Mucosa of stomach (tissue), 1 donor: Measurements from ENCODE around the gene FER.

Experiments used
- H3K27me3 ChIP-seq: one replicate; pipeline ENCODE4 v1.7.0; 2013; ENCODE audit warnings: mild to moderate bottlenecking, low read length; ENCODE audit not compliant: control insufficient read depth, insufficient read depth
- H3K36me3 ChIP-seq: one replicate; pipeline ENCODE4 v1.7.0; 2013; ENCODE audit warnings: low read length; ENCODE audit not compliant: control insufficient read depth, insufficient read depth
- H3K4me1 ChIP-seq: one replicate; pipeline ENCODE4 v1.7.0; 2013; ENCODE audit warnings: mild to moderate bottlenecking, low read length; ENCODE audit not compliant: control insufficient read depth, insufficient read depth
- H3K4me3 ChIP-seq: one replicate; pipeline ENCODE4 v1.7.0; 2013; ENCODE audit warnings: low read length
- H3K9ac ChIP-seq: one replicate; pipeline ENCODE4 v1.7.0; 2013; ENCODE audit warnings: mild to moderate bottlenecking, low read length, moderate library complexity
- H3K9me3 ChIP-seq: one replicate; pipeline ENCODE4 v1.7.0; 2013; ENCODE audit warnings: mild to moderate bottlenecking, low read length, moderate library complexity; ENCODE audit not compliant: control insufficient read depth
- donor health status: Pancreatic carcinoma.

FER gene

GRCh38 chr5:109125755-109126429 lies 378.2 kb downstream of the FER start:
- Histone ChIP-seq H3K36me3 (no peaks in the 10 kb centered on the region), H3K27me3 (no peaks in the 10 kb centered on the region), H3K4me1 (no peaks in the 10 kb centered on the region)

GRCh38 chr5:109126481-109126880 lies 378.8 kb downstream of the FER start:
- Histone ChIP-seq H3K9ac (no peak overlapping the region), H3K4me3 (no peak overlapping the region), H3K4me1 (no peaks in the 10 kb centered on the region), H3K27me3 (no peaks in the 10 kb centered on the region), H3K9me3 (no peaks in the 10 kb centered on the region), H3K36me3 (no peaks in the 10 kb centered on the region)

More at GRCh38 chr5:109125755-109126429, 378.2 kb downstream of the FER start:
- H3K4me3 ChIP-seq, result no peak overlapping the region
- H3K9me3 ChIP-seq, result no peaks in the 10 kb centered on the region
- no peak overlapping the region for H3K9ac ChIP-seq

- Histone ChIP-seq H3K9me3 (no peaks in the 10 kb centered on the region), H3K27me3 (no peaks in the 10 kb centered on the region), H3K36me3 (no peaks in the 10 kb centered on the region), H3K4me3 (no peak overlapping the region), H3K9ac (no peak overlapping the region), H3K4me1 (no peaks in the 10 kb centered on the region)
Measured at GRCh38 chr5:109136906-109137305, 389.2 kb downstream of the FER start.

GRCh38 chr5:109141222-109142200 lies 393.8 kb downstream of the FER start:
- Histone ChIP-seq H3K4me1 (no peaks in the 10 kb centered on the region), H3K9ac (no peak overlapping the region), H3K36me3 (no peaks in the 10 kb centered on the region), H3K27me3 (no peaks in the 10 kb centered on the region), H3K9me3 (no peaks in the 10 kb centered on the region), H3K4me3 (no peak overlapping the region)

GRCh38 chr5:109143031-109143430 lies 395.3 kb downstream of the FER start:
- H3K9ac ChIP-seq, result no peak overlapping the region
- H3K4me3 ChIP-seq, result no peak overlapping the region
- no peaks in the 10 kb centered on the region for H3K36me3 ChIP-seq
- H3K27me3 ChIP-seq, result no peaks in the 10 kb centered on the region
- H3K4me1 ChIP-seq, result no peaks in the 10 kb centered on the region
- H3K9me3 ChIP-seq, result no peaks in the 10 kb centered on the region

GRCh38 chr5:109145139-109145538 lies 397.4 kb downstream of the FER start:
- Histone ChIP-seq H3K27me3 (no peaks in the 10 kb centered on the region), H3K4me3 (no peak overlapping the region), H3K9ac (no peak overlapping the region), H3K36me3 (no peaks in the 10 kb centered on the region), H3K9me3 (no peaks in the 10 kb centered on the region), H3K4me1 (no peaks in the 10 kb centered on the region)

GRCh38 chr5:109146591-109146990 lies 398.9 kb downstream of the FER start:
- Histone ChIP-seq H3K36me3 (no peaks in the 10 kb centered on the region), H3K4me3 (no peak overlapping the region), H3K9me3 (no peaks in the 10 kb centered on the region), H3K27me3 (no peaks in the 10 kb centered on the region), H3K9ac (no peak overlapping the region), H3K4me1 (no peaks in the 10 kb centered on the region)

GRCh38 chr5:109152565-109152964 lies 404.9 kb downstream of the FER start:
- no peak overlapping the region for H3K9ac ChIP-seq

GRCh38 chr5:109155625-109156024 lies 407.9 kb downstream of the FER start:
- Histone ChIP-seq H3K9ac (no peak overlapping the region), H3K4me3 (no peak overlapping the region), H3K27me3 (no peaks in the 10 kb centered on the region), H3K4me1 (no peaks in the 10 kb centered on the region), H3K36me3 (no peaks in the 10 kb centered on the region), H3K9me3 (no peaks in the 10 kb centered on the region)

More at GRCh38 chr5:109152565-109152964, 404.9 kb downstream of the FER start:
- Histone ChIP-seq H3K4me1 (no peaks in the 10 kb centered on the region), H3K9me3 (no peaks in the 10 kb centered on the region), H3K36me3 (no peaks in the 10 kb centered on the region), H3K4me3 (no peak overlapping the region), H3K27me3 (no peaks in the 10 kb centered on the region)

GRCh38 chr5:109156885-109157284 lies 409.2 kb downstream of the FER start:
- H3K4me3 ChIP-seq, result no peak overlapping the region
- no peak overlapping the region for H3K9ac ChIP-seq
- no peaks in the 10 kb centered on the region for H3K36me3 ChIP-seq
- no peaks in the 10 kb centered on the region for H3K9me3 ChIP-seq
- H3K4me1 ChIP-seq, result no peaks in the 10 kb centered on the region
- no peaks in the 10 kb centered on the region for H3K27me3 ChIP-seq

GRCh38 chr5:109160468-109160867 lies 412.8 kb downstream of the FER start:
- no peaks in the 10 kb centered on the region for H3K4me1 ChIP-seq
- no peak overlapping the region for H3K4me3 ChIP-seq

More at GRCh38 chr5:109160468-109160867, 412.8 kb downstream of the FER start:
- Histone ChIP-seq H3K27me3 (no peaks in the 10 kb centered on the region), H3K9me3 (no peaks in the 10 kb centered on the region), H3K9ac (no peak overlapping the region), H3K36me3 (no peaks in the 10 kb centered on the region)
